Stimulated activated CD8-positive, alpha-beta memory T cell treated with anti-CD3 and anti-CD28 coated beads, Interleukin-12 subunit alpha, Interleukin-12 subunit beta, amount 100 ng/mL, for 1 hour (primary cell): ENCODE measurements around the gene DNAAF3.
A peak's percentile ranks its signal among the peaks of the same experiment; 100 is the strongest.

Experiments
- DNase-seq: peaks from one replicate; pipeline ENCODE4 v3.0.0-alpha.2; 2020; ENCODE audit warnings: low read depth

The DNAAF3 gene

GRCh38 chr19:55116232-55116858 lies 50.1 kb downstream of the DNAAF3 start:
- DNase-seq = peak; percentile 25

GRCh38 chr19:55115446-55116065 lies 50.9 kb downstream of the DNAAF3 start:
- no peak for DNase-seq

- DNase-seq = no peak
Observed at GRCh38 chr19:55114566-55115145, 51.8 kb downstream of the DNAAF3 start.

- DNase-seq = no peak
Observed at GRCh38 chr19:55113570-55114039, 52.8 kb downstream of the DNAAF3 start.

GRCh38 chr19:55112777-55113569 lies 53.4 kb downstream of the DNAAF3 start:
- DNase-seq = no peak

- no peak for DNase-seq
Observed at GRCh38 chr19:55112246-55112776, 54.1 kb downstream of the DNAAF3 start.

GRCh38 chr19:55111238-55111831 lies 55.1 kb downstream of the DNAAF3 start:
- DNase-seq = no peak

- DNase-seq = no peak
Observed at GRCh38 chr19:55109527-55110291, 56.7 kb downstream of the DNAAF3 start.
